SIG-M5 (cell line): Measurements from ENCODE around the gene TSC22D3.
"Not testable (repeated sequence)": the region's sequence is repeated elsewhere in the genome, so short reads cannot be mapped to it uniquely, and the experiment has no call there.

Source experiments
- DNase-seq: peaks from one replicate; lab custom pipeline; 2025; lab: John Stamatoyannopoulos, UW

Gene TSC22D3

DNA sequence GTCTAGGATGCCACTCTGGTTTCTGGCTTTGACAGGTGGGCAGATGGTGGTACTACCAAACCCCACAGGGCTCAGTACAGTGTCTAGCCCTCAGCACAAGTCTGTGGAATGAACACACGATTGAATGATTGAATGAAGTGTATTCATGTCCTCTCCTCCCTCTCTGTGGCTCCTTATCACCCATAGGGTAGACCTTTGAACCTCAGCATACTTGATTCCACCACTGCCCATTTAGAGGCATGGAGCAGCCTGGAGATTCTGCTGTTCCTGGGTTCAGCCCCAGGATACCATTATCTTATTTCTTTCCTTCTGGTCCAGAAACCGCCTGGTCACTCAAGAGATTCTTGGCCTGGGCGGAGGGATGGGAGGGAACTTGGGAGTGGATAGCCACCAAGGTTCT is 93.3 kb downstream of the TSC22D3 start:
- no peak for DNase-seq

GRCh38 chrX:107678957-107679740 is 96.4 kb downstream of the TSC22D3 start:
- DNase-seq: peak; percentile 0

DNA sequence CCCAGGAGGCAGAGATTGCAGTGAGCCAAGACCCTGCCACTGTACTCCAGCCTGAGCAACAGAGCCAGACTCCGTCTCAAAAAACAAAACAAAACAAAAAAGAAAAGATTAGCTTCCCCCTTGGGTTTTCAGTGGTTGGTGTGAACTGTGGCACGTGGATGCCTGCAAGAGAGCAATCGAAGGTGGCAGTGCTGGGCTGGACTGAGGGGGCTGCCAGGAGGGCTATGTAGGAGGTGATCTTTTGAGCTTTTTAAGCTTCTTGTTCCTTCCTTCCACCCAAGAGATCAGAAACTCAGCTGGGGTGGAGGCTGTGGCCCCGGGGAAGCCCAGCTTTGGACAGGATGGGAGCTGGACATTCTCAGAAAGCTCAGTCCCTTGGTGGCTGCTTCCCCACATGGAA is 97.7 kb downstream of the TSC22D3 start:
- no peak for DNase-seq

- DNase-seq: no peak
These were observed 98.1 kb downstream of the TSC22D3 start for GRCh38 chrX:107677501-107677901.

DNA sequence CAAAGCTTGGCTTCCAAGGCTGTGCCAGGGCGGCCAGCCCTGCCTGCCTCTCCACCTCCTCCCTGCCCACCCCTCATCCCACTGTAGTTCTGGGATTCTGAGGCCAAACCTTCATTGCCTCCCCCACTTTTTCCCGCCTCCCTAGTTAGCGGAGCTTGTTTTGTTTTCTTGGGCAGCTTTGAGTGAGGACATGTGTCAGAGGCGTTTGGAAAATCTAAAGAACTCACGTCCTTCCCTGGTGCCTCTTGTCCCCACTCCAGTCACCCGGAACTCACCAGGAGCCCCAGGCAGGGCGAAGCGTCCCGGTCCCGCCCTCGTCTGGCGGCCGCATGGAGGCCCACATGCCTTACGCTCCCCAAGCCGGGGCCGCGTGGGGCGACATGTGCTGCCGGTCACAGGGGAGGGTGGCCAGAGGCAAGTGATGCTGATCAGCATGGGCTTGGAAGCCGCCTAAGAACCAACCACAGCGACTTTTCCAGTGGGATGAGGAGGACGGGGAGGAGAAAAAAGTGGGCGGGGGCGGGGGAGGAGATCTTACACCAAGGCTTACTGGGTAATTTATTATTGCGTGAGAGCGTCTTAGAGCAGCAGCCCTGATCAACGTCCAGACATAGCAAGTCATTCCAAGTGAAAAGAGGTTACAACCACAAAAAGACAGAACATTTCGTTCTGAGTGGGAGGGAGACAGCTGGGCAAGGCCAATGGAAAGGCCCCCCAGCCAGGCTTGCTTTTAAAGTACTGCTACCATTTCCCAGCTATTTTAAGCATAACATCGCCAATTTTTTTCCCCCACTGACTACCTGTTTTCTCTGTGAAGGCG is 98.8 kb downstream of the TSC22D3 start:
- peak; percentile 37 for DNase-seq

DNA sequence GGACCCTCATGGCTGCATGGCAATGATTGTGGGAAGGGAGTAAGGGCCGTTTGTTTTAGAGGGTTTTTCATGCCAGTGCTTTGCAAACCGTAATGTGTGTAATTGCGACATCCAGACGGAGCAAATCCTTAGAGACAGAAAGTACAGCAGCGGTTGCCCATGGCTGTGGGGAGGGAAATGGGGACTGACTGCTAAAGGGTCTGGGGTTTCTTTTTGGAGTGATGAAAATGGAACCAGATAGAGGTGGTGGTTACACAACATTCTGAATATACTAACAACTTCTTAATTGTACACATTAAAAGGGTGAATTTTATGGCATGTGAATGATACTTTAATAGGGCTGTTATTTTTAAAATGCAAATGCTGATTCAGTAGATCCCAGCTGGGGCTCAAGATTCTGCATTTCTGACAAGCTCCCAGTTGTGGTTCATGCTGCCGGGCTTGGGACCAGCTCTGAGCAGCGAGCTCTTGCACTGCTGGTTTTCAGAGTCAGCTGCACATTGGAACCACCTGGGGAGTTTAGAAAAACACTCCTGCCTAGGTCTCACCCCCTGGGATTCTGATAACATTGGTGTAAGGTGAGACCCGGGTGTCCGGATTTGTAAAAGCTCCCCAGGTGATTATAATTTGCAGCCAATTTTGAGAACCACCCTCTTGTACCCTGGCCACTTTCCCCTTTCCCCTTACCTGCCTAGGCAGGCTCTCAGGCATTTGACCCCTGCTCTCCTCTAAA is 99.6 kb downstream of the TSC22D3 start:
- DNase-seq: no peak

- no peak for DNase-seq
These were observed 100.3 kb downstream of the TSC22D3 start for GRCh38 chrX:107675365-107675654.

DNA sequence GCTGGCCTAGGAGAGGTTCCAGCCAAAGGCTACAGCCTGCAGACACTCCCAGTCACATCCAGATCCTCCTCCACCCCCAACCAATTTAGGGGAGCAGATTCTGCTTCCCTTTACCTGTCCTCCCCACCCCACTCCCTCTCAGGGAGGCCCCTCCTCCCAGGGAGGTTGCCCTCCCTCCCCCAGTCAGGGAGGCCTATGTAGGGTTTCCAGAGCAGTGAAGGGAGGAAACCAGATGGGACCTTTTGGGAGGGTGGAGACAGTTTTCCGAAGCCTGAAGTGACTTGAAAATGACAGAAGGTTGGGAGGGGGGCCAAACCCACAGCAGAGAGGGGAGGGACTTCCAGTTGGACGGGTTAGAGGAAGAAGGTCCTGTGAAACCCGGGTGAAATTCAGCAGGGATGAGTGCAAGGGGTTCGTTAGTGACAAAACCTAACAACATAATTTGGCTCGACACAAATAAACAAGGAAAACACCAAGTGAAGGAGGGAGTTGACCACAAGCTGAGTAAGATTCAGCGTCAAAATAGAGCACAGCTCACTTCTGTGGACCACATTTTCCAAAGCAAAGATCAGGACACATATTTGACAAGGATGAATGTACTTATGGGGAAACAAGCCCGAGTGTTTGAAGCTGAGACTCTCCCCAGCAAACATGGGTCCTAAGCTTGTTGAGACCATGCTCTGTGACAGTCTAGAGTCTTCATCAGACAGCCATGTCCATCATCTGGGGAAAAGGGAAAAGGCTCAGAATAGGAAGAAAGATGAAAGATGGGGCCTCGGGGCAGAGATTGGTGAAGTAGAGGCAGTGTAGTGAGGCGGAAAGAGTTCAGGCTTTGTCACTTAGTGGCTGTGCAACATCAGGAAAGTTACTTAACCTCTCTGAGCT is 100.9 kb downstream of the TSC22D3 start:
- DNase-seq: peak; percentile 46

DNA sequence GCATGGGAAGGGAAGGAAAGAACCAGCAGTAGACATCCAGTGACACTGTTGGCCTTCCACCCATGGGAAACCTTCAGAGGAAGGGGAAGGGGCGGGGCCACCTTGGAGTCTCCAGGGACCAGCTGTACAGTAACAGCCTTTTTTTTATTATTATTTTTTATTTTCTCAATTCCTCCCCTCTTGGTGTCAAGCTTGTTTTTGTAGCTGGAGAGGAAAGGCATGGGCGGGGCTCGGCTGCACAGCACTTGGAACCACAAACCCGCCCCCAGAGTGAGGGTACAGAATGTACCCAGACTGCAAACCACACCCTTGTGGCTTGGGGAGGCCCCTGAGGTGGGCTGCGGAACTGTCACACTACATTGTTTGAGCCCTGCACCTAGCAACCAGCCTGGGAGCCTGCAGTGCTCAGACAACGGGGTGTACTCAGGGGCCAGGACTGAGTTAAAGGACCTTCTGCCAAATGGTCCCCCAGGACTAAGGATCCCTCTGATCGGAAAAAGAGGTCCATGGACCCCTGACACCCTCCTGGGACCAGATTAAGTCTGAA is 101.6 kb downstream of the TSC22D3 start:
- peak; percentile 71 for DNase-seq

GRCh38 chrX:107673431-107673830 is 102.2 kb downstream of the TSC22D3 start:
- no peak for DNase-seq

GRCh38 chrX:107672955-107673378 is 102.6 kb downstream of the TSC22D3 start:
- DNase-seq: no peak

DNA sequence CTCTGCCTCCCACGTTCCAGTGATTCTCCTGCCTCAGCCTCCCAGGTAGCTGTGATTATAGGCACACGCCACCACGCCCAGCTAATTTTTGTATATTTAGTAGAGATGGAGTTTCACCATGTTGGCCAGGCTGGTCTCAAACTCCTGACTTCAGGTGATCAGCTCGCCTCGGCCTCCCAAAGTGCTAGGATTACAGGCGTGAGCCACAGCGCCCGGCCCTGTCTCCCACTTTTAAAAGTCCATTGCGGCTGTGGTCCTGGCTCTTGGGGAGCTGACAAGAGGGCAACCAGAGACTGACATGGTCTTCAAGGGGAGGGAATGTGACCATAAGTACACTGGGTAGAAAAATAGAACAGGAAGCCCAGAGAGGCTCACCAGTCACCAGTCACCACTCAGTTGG is 104.3 kb downstream of the TSC22D3 start:
- DNase-seq: not testable (repeated sequence)

DNA sequence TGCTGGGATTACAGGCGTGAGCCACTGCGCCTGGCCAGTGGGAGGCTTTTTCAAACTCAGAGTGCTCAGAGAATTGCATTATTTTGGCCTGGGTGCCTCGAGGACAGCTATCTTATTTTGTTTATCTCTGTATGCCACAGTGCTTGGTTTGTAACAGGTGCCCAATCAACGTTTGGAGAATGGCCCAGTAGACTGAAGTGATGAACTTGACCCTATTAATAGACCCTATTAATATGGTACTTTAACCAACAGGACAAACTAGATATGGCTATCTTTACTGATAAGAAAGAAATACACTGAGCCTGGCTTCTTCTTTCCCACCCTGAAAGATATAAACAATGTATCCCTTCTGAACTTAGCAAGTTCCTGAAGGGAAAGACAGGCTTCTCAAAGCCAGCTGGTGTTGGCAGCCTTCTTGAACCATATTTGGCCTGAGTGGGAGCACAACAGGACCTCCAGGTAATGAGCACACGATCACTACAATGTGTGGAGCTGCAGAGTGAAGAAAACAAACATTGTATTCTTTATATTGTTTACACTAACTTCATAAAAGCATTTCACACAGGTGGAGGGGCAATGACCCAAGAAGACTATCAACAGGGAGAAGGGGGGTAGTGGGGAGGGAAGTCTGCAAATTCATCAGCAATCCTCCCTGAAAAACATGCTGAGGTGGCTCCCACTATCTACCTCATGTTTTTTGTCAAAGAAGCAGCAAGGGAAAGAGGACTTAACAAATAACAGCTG is 105.5 kb downstream of the TSC22D3 start:
- DNase-seq: no peak

- DNase-seq: no peak
These were observed 106.3 kb downstream of the TSC22D3 start for GRCh38 chrX:107669261-107669660.

GRCh38 chrX:107668710-107669109 is 106.9 kb downstream of the TSC22D3 start:
- DNase-seq: not testable (repeated sequence)

- no peak for DNase-seq
These were observed 108.2 kb downstream of the TSC22D3 start for GRCh38 chrX:107667426-107667825.

- DNase-seq: no peak
These were observed 108.7 kb downstream of the TSC22D3 start for GRCh38 chrX:107666931-107667330.
